Adrenal gland (tissue), 5 donors: ENCODE results near the gene SLC25A11.

Experiments
- POLR2A ChIP-seq, 2 donors: fragments of 450-650 bp; IDR thresholded peaks; one replicate each; pipeline ENCODE4 v1.6.1; 2017; ENCODE audit warnings: antibody characterized with exemption in 2 of 2, mild to moderate bottlenecking in 2 of 2, moderate library complexity in 1 of 2
- TF ChIP-seq, protein P1 (sequence below), 6 experiments: fragments of 450-650 bp in 4 of 6; fragments of 200-600 bp in 2 of 6; sonication (generic) in 1 of 6; IDR thresholded peaks; 1 replicate in 5 of 6; 2 replicates in 1 of 6; pipeline versions ENCODE4 v1.5.1 to v1.8.0; 2016 to 2021; ENCODE audit warnings: antibody characterized with exemption in 6 of 6, mild to moderate bottlenecking in 2 of 6, moderate library complexity in 1 of 6
- donor health status: DM: no; HTN: no; CAD: no.

DNA sequence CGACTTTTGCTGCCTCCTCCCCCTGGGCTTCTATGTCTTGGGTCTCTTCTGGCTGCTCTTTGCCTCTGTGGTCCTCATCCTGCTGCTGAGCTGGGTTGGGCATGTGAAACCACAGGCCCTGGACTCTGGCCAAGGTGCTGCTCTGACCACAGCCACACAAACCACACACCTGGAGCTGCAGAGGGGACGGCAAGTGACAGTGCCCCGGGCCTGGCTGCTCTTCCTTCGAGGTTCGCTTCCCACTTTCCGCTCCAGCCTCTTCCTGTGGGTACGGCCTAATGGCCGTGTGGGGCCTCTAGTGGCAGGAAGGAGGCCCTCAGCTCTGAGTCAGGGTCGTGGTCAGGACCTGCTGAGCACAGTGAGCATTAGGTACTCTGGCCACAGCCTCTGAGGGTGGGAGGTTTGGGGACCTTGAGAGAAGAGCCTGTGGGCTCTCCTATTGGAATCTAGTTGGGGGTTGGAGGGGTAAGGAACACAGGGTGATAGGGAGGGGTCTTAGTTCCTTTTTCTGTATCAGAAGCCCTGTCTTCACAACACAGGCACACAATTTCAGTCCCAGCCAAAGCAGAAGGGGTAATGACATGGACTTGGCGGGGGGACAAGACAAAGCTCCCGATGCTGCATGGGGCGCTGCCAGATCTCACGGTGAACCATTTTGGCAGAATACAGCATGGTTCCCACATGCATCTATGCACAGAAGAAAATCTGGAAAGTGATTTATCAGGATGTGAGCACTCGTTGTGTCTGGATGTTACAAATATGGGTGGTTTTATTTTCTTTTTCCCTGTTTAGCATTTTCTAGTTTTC is 5.5 kb downstream of the SLC25A11 start:
- TF ChIP-seq, protein P1, sequence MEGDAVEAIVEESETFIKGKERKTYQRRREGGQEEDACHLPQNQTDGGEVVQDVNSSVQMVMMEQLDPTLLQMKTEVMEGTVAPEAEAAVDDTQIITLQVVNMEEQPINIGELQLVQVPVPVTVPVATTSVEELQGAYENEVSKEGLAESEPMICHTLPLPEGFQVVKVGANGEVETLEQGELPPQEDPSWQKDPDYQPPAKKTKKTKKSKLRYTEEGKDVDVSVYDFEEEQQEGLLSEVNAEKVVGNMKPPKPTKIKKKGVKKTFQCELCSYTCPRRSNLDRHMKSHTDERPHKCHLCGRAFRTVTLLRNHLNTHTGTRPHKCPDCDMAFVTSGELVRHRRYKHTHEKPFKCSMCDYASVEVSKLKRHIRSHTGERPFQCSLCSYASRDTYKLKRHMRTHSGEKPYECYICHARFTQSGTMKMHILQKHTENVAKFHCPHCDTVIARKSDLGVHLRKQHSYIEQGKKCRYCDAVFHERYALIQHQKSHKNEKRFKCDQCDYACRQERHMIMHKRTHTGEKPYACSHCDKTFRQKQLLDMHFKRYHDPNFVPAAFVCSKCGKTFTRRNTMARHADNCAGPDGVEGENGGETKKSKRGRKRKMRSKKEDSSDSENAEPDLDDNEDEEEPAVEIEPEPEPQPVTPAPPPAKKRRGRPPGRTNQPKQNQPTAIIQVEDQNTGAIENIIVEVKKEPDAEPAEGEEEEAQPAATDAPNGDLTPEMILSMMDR (IDR thresholded peaks at IDR 0.05): peak in 1 of 6 experiments; percentile 34
- TF ChIP-seq POLR2A (IDR thresholded peaks at IDR 0.05): no peak
